GM23338 (cell line): ENCODE data around the gene CHEK1. TPM values are rescaled to one million over a fixed set of nuclear protein-coding genes. Genes with fewer than 3 reads are reported as not detected.

ENCODE experiments used
- ATAC-seq: fragments of 200-7000 bp; cut with Tn5 transposase; 3 replicates; pipeline ENCODE4 v1.9.1; 2020
- DNase-seq: peaks from one replicate; pipeline ENCODE4 v3.0.0-alpha.2; 2015; ENCODE audit warnings: low spot score
- H2AFZ ChIP-seq: fragments of 200-600 bp; sonication (generic); 2 replicates; pipeline ENCODE4 v1.8.0; 2016; ENCODE audit warnings: antibody characterized with exemption, mild to moderate bottlenecking, moderate library complexity
- H3F3A ChIP-seq: fragments of 200-600 bp; sonication (generic); replicated peaks from 2 replicates; pipeline ENCODE4 v1.8.0; 2017; ENCODE audit warnings: antibody characterized with exemption, mixed run types, low read depth
- H3K27ac ChIP-seq: fragments of 200-600 bp; sonication (generic); 2 replicates; pipeline ENCODE4 v1.6.1; 2016; ENCODE audit warnings: low read depth
- H3K27me3 ChIP-seq: fragments of 200-600 bp; sonication (generic); 2 replicates; pipeline ENCODE4 v1.8.0; 2016; ENCODE audit warnings: mild to moderate bottlenecking, mixed run types, moderate library complexity; ENCODE audit not compliant: insufficient read depth
- H3K36me3 ChIP-seq: fragments of 200-600 bp; sonication (generic); 2 replicates; pipeline ENCODE4 v1.8.0; 2016; ENCODE audit warnings: mild to moderate bottlenecking; ENCODE audit not compliant: insufficient read depth
- H3K4me1 ChIP-seq: fragments of 200-600 bp; sonication (generic); 2 replicates; pipeline ENCODE4 v1.8.0; 2016; ENCODE audit warnings: mild to moderate bottlenecking, moderate library complexity; ENCODE audit not compliant: insufficient read depth
- H3K4me2 ChIP-seq: fragments of 200-600 bp; sonication (generic); 2 replicates; pipeline ENCODE4 v1.7.1; 2017; ENCODE audit warnings: mixed run types
- H3K4me3 ChIP-seq: fragments of 200-600 bp; sonication (generic); 2 replicates; pipeline ENCODE4 v1.6.1; 2016; ENCODE audit warnings: mixed run types
- H3K79me2 ChIP-seq: fragments of 200-600 bp; sonication (generic); replicated peaks from 2 replicates; pipeline ENCODE4 v1.8.0; 2017; ENCODE audit warnings: mild to moderate bottlenecking; ENCODE audit not compliant: insufficient read depth
- H3K9me2 ChIP-seq: fragments of 200-600 bp; sonication (generic); 2 replicates; pipeline ENCODE4 v1.8.0; 2017; ENCODE audit not compliant: insufficient read depth
- H4K20me1 ChIP-seq: fragments of 200-600 bp; sonication (generic); replicated peaks from 2 replicates; pipeline ENCODE4 v1.8.0; 2017; ENCODE audit warnings: mild to moderate bottlenecking; ENCODE audit not compliant: insufficient read depth
- H3K27ac Mint-ChIP-seq: 2 replicates; pipeline ENCODE4 v1.8.0; 2020; ENCODE audit warnings: inconsistent platforms, mild to moderate bottlenecking, moderate library complexity, mixed read lengths
- H3K27me3 Mint-ChIP-seq: 3 replicates; pipeline ENCODE4 v1.8.0; 2022; ENCODE audit warnings: low read depth, mild to moderate bottlenecking, moderate library complexity, mixed read lengths, inconsistent platforms; ENCODE audit not compliant: insufficient read depth, poor library complexity
- H3K36me3 Mint-ChIP-seq: 3 replicates; pipeline ENCODE4 v1.8.0; 2021; ENCODE audit warnings: low read depth, mild to moderate bottlenecking, inconsistent platforms, moderate library complexity, mixed read lengths
- H3K4me1 Mint-ChIP-seq: 3 replicates; pipeline ENCODE4 v1.8.0; 2020; ENCODE audit warnings: mild to moderate bottlenecking, inconsistent platforms, mixed read lengths
- H3K4me3 Mint-ChIP-seq: 3 replicates; pipeline ENCODE4 v1.8.0; 2021; ENCODE audit warnings: moderate library complexity, mild to moderate bottlenecking, inconsistent platforms, mixed read lengths
- H3K9me3 Mint-ChIP-seq: 3 replicates; pipeline ENCODE4 v1.8.0; 2020; ENCODE audit warnings: moderate library complexity, mild to moderate bottlenecking, inconsistent platforms, mixed read lengths
- CREB1 ChIP-seq: fragments of 250-450 bp; sonication (Bioruptor Pico); IDR thresholded peaks from 2 replicates; pipeline ENCODE4 v1.5.0; 2020; ENCODE audit warnings: low read depth, mild to moderate bottlenecking, moderate library complexity
- EZH2 ChIP-seq: fragments of 200-600 bp; sonication (generic); IDR thresholded peaks from one replicate; pipeline ENCODE4 v1.8.0; 2017; ENCODE audit warnings: antibody characterized with exemption, mild to moderate bottlenecking, low read depth; ENCODE audit not compliant: unreplicated experiment
- EZH2phosphoT487 ChIP-seq: fragments of 200-600 bp; sonication (generic); IDR thresholded peaks from one replicate; pipeline ENCODE4 v1.8.1; 2018; ENCODE audit warnings: antibody characterized with exemption; ENCODE audit not compliant: unreplicated experiment
- JUNB ChIP-seq: IDR thresholded peaks from one replicate; pipeline ENCODE4 v1.6.1; 2016; ENCODE audit warnings: antibody characterized with exemption; ENCODE audit not compliant: unreplicated experiment
- NANOG ChIP-seq: IDR thresholded peaks from 2 replicates; pipeline ENCODE4 v1.6.1; 2016; ENCODE audit warnings: antibody characterized with exemption, borderline replicate concordance
- POLR2AphosphoS5 ChIP-seq: IDR thresholded peaks from 2 replicates; pipeline ENCODE4 v1.6.1; 2016; ENCODE audit warnings: antibody characterized with exemption, low read depth
- STAT1 ChIP-seq: IDR thresholded peaks from one replicate; pipeline ENCODE4 v1.6.1; 2016; ENCODE audit warnings: antibody characterized with exemption; ENCODE audit not compliant: unreplicated experiment
- ZNF114 ChIP-seq: fragments of 250-450 bp; sonication (Bioruptor Pico); IDR thresholded peaks from 2 replicates; pipeline ENCODE4 v1.5.0; 2020; ENCODE audit warnings: mild to moderate bottlenecking, moderate library complexity
- ZNF331 ChIP-seq: fragments of 250-450 bp; sonication (Bioruptor Pico); IDR thresholded peaks from 2 replicates; pipeline ENCODE4 v1.5.0; 2020; ENCODE audit warnings: low read depth, mild to moderate bottlenecking, moderate library complexity
- polyA plus RNA-seq: library from polyadenylated mRNA; unstranded; fragments of >200 nt; fragmentation: Nextera tagmentation; extraction: Ambion mirVana; gene quantifications from 2 replicates; pipeline ENCODE4 v1.2.1, GENCODE V29; 2016
- total RNA-seq: library from RNA; depleted of rRNA; stranded (reverse); fragments of >200 nt; shearing (Covaris generic); gene quantifications from 2 replicates; pipeline ENCODE4 v1.2.3, GENCODE V29; 2014
- TF ChIP-seq, protein P1 (sequence below): IDR thresholded peaks from 2 replicates; pipeline ENCODE4 v1.6.1; 2016; ENCODE audit warnings: antibody characterized with exemption
- TF ChIP-seq, protein P2 (sequence below): IDR thresholded peaks from one replicate; pipeline ENCODE4 v1.6.1; 2018; ENCODE audit warnings: antibody characterized with exemption; ENCODE audit not compliant: unreplicated experiment
- TF ChIP-seq, protein P3 (sequence below): fragments of 250-450 bp; sonication (Bioruptor Pico); IDR thresholded peaks from 2 replicates; pipeline ENCODE4 v1.5.0; 2020; ENCODE audit warnings: mild to moderate bottlenecking, moderate library complexity
- TF ChIP-seq, protein P4 (sequence below), 2 experiments: fragments of 200-600 bp in 1 of 2; sonication (generic) in 1 of 2; conservative IDR thresholded peaks; 2 replicates each; pipeline versions ENCODE4 v1.5.1 to v1.6.1; 2016 to 2017; ENCODE audit warnings: antibody characterized with exemption in 2 of 2, low read depth in 2 of 2, mild to moderate bottlenecking in 2 of 2, moderate library complexity in 1 of 2

The CHEK1 gene
- total and polyA plus RNA-seq, 2 experiments from 2014 or later = 90.0 to 102 TPM

DNA sequence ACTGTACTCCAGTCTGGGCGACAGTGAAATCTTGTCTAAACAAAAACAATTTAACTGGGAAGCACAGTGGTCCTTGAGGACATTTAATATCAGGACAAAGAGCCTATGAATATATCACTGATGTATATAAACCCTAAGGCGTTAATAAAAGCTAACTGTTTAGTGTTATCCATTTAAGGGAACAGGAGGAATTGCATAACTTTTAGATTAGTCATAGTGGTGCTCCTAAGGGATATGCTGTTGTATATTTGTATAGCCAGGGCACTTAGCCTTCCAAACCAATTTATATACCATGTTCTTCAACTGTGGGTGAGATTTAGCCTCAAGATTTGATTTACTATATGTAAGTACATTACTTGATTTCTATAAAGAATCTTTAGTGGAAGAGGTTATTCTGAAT, 3.0 kb upstream of the CHEK1 start:
- Histone ChIP-seq H3K9me2 (no peaks in the 10 kb centered on the region), H3K36me3 (peaks cover 44% of the 10 kb centered on the region), H3K27me3 (no peaks in the 10 kb centered on the region), H3F3A (peaks cover 7% of the 10 kb centered on the region; the same call in 1 of the 2 replicates), H2AFZ (no peak overlapping the region), H3K79me2 (peaks cover 6% of the 10 kb centered on the region), H3K27ac (no peak overlapping the region), H3K4me1 (peaks cover 4% of the 10 kb centered on the region; the same call in 1 of the 2 replicates), H3K4me2 (no peak overlapping the region), H4K20me1 (peaks cover 7% of the 10 kb centered on the region; the same call in 1 of the 2 replicates), H3K4me3 (no peak overlapping the region)
- Mint-ChIP-seq H3K9me3 (no peaks in the 10 kb centered on the region), H3K27ac (no peak overlapping the region), H3K27me3 (peaks cover 7% of the 10 kb centered on the region), H3K4me1 (peaks cover 7% of the 10 kb centered on the region), H3K4me3 (no peak overlapping the region), H3K36me3 (peaks cover 55% of the 10 kb centered on the region)
- no peak for TF ChIP-seq EZH2
- no peak for TF ChIP-seq ZNF331 (CRISPR knock-in tag)
- no peak for TF ChIP-seq POLR2AphosphoS5
- TF ChIP-seq, protein P1, sequence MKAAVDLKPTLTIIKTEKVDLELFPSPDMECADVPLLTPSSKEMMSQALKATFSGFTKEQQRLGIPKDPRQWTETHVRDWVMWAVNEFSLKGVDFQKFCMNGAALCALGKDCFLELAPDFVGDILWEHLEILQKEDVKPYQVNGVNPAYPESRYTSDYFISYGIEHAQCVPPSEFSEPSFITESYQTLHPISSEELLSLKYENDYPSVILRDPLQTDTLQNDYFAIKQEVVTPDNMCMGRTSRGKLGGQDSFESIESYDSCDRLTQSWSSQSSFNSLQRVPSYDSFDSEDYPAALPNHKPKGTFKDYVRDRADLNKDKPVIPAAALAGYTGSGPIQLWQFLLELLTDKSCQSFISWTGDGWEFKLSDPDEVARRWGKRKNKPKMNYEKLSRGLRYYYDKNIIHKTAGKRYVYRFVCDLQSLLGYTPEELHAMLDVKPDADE = no peak
- no peak for TF ChIP-seq JUNB
- TF ChIP-seq, protein P2, sequence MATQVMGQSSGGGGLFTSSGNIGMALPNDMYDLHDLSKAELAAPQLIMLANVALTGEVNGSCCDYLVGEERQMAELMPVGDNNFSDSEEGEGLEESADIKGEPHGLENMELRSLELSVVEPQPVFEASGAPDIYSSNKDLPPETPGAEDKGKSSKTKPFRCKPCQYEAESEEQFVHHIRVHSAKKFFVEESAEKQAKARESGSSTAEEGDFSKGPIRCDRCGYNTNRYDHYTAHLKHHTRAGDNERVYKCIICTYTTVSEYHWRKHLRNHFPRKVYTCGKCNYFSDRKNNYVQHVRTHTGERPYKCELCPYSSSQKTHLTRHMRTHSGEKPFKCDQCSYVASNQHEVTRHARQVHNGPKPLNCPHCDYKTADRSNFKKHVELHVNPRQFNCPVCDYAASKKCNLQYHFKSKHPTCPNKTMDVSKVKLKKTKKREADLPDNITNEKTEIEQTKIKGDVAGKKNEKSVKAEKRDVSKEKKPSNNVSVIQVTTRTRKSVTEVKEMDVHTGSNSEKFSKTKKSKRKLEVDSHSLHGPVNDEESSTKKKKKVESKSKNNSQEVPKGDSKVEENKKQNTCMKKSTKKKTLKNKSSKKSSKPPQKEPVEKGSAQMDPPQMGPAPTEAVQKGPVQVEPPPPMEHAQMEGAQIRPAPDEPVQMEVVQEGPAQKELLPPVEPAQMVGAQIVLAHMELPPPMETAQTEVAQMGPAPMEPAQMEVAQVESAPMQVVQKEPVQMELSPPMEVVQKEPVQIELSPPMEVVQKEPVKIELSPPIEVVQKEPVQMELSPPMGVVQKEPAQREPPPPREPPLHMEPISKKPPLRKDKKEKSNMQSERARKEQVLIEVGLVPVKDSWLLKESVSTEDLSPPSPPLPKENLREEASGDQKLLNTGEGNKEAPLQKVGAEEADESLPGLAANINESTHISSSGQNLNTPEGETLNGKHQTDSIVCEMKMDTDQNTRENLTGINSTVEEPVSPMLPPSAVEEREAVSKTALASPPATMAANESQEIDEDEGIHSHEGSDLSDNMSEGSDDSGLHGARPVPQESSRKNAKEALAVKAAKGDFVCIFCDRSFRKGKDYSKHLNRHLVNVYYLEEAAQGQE = no peak
- no peak for TF ChIP-seq ZNF114
- TF ChIP-seq STAT1 = no peak
- TF ChIP-seq, protein P3, sequence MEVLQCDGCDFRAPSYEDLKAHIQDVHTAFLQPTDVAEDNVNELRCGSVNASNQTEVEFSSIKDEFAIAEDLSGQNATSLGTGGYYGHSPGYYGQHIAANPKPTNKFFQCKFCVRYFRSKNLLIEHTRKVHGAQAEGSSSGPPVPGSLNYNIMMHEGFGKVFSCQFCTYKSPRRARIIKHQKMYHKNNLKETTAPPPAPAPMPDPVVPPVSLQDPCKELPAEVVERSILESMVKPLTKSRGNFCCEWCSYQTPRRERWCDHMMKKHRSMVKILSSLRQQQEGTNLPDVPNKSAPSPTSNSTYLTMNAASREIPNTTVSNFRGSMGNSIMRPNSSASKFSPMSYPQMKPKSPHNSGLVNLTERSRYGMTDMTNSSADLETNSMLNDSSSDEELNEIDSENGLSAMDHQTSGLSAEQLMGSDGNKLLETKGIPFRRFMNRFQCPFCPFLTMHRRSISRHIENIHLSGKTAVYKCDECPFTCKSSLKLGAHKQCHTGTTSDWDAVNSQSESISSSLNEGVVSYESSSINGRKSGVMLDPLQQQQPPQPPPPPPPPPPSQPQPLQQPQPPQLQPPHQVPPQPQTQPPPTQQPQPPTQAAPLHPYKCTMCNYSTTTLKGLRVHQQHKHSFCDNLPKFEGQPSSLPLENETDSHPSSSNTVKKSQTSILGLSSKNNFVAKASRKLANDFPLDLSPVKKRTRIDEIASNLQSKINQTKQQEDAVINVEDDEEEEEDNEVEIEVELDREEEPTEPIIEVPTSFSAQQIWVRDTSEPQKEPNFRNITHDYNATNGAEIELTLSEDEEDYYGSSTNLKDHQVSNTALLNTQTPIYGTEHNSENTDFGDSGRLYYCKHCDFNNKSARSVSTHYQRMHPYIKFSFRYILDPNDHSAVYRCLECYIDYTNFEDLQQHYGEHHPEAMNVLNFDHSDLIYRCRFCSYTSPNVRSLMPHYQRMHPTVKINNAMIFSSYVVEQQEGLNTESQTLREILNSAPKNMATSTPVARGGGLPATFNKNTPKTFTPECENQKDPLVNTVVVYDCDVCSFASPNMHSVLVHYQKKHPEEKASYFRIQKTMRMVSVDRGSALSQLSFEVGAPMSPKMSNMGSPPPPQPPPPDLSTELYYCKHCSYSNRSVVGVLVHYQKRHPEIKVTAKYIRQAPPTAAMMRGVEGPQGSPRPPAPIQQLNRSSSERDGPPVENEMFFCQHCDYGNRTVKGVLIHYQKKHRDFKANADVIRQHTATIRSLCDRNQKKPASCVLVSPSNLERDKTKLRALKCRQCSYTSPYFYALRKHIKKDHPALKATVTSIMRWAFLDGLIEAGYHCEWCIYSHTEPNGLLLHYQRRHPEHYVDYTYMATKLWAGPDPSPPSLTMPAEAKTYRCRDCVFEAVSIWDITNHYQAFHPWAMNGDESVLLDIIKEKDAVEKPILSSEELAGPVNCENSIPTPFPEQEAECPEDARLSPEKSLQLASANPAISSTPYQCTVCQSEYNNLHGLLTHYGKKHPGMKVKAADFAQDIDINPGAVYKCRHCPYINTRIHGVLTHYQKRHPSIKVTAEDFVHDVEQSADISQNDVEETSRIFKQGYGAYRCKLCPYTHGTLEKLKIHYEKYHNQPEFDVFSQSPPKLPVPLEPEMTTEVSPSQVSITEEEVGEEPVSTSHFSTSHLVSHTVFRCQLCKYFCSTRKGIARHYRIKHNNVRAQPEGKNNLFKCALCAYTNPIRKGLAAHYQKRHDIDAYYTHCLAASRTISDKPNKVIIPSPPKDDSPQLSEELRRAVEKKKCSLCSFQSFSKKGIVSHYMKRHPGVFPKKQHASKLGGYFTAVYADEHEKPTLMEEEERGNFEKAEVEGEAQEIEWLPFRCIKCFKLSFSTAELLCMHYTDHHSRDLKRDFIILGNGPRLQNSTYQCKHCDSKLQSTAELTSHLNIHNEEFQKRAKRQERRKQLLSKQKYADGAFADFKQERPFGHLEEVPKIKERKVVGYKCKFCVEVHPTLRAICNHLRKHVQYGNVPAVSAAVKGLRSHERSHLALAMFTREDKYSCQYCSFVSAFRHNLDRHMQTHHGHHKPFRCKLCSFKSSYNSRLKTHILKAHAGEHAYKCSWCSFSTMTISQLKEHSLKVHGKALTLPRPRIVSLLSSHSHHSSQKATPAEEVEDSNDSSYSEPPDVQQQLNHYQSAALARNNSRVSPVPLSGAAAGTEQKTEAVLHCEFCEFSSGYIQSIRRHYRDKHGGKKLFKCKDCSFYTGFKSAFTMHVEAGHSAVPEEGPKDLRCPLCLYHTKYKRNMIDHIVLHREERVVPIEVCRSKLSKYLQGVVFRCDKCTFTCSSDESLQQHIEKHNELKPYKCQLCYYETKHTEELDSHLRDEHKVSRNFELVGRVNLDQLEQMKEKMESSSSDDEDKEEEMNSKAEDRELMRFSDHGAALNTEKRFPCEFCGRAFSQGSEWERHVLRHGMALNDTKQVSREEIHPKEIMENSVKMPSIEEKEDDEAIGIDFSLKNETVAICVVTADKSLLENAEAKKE (CRISPR knock-in tag) = no peak
- TF ChIP-seq, protein P4, sequence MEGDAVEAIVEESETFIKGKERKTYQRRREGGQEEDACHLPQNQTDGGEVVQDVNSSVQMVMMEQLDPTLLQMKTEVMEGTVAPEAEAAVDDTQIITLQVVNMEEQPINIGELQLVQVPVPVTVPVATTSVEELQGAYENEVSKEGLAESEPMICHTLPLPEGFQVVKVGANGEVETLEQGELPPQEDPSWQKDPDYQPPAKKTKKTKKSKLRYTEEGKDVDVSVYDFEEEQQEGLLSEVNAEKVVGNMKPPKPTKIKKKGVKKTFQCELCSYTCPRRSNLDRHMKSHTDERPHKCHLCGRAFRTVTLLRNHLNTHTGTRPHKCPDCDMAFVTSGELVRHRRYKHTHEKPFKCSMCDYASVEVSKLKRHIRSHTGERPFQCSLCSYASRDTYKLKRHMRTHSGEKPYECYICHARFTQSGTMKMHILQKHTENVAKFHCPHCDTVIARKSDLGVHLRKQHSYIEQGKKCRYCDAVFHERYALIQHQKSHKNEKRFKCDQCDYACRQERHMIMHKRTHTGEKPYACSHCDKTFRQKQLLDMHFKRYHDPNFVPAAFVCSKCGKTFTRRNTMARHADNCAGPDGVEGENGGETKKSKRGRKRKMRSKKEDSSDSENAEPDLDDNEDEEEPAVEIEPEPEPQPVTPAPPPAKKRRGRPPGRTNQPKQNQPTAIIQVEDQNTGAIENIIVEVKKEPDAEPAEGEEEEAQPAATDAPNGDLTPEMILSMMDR (conservative IDR thresholded peaks at IDR 0.05; ENCODE audit: low read depth in 2 of 2) = no peak
- no peak for TF ChIP-seq NANOG
- no peak for TF ChIP-seq EZH2phosphoT487
- TF ChIP-seq CREB1 (CRISPR knock-in tag) = no peak
- DNase-seq = no peak
- ATAC-seq = no peak
